Upper lobe of left lung (tissue), 4 donors: ENCODE data around the gene GFOD1.

Source experiments
- CTCF ChIP-seq, 6 experiments: fragments of 450-650 bp in 4 of 6; fragments of 200-600 bp in 2 of 6; sonication (generic) in 2 of 6; IDR thresholded peaks; one replicate each; pipeline ENCODE4 v1.5.1; 2016 to 2019; ENCODE audit warnings: antibody characterized with exemption in 6 of 6
- POLR2A ChIP-seq, 4 donors: fragments of 450-650 bp; IDR thresholded peaks; one replicate each; pipeline ENCODE4 v1.5.1; 2016 to 2017; ENCODE audit warnings: antibody characterized with exemption in 4 of 4, mild to moderate bottlenecking in 2 of 4
- POLR2AphosphoS5 ChIP-seq, 2 donors: sonication (generic); formaldehyde crosslinking; IDR thresholded peaks; one replicate each; pipeline ENCODE4 v1.5.1; 2017; ENCODE audit warnings: antibody characterized with exemption in 2 of 2

GRCh38 chr6:13357551-13358075 is 129.8 kb downstream of the GFOD1 start:
- no peak for TF ChIP-seq POLR2AphosphoS5 (IDR thresholded peaks at IDR 0.05)
- no peak for TF ChIP-seq CTCF (IDR thresholded peaks at IDR 0.05)
- no peak for TF ChIP-seq POLR2A (IDR thresholded peaks at IDR 0.05)
